ENCODE data around the gene CTNNB1.

Gene CTNNB1

GRCh38 chr3:41162541-41162940 is 36.8 kb upstream of the CTNNB1 start:
- Histone ChIP-seq H3K9ac (ENCODE audit: low read length) (no peak overlapping the region), H4K8ac (ENCODE audit: low read length) (no peak overlapping the region), H2AFZ (ENCODE audit: low read depth, low read length) (no peak overlapping the region), H2AK5ac (ENCODE audit: low read length, severe bottlenecking) (no peak overlapping the region), H3K23ac (ENCODE audit: low read length in 2 of 2) (no peak overlapping the region), H3K4me1 (ENCODE audit: control insufficient read depth, insufficient read depth, low read depth, low read length) (peaks cover 8% of the 10 kb centered on the region), H3K18ac (ENCODE audit: low read depth in 1 of 2, low read length in 2 of 2) (no peak overlapping the region), H3K4me2 (ENCODE audit: low read length, poor library complexity, severe bottlenecking) (no peak overlapping the region), H3K79me1 (replicated peaks; ENCODE audit: low read length, poor library complexity, severe bottlenecking) (no peaks in the 10 kb centered on the region), H4K91ac (ENCODE audit: low read length) (no peak overlapping the region), H2BK5ac (ENCODE audit: low read depth, low read length, poor library complexity, severe bottlenecking) (no peak overlapping the region), H3K36me3 (ENCODE audit: control insufficient read depth in 1 of 2, insufficient read depth in 2 of 2, low read depth in 1 of 2, low read length in 2 of 2) (no peaks in the 10 kb centered on the region), H3K9me3 (ENCODE audit: control insufficient read depth, low read length) (no peaks in the 10 kb centered on the region), H3K14ac (ENCODE audit: low read length in 2 of 2) (no peak overlapping the region), H3K27ac (ENCODE audit: low read length, poor library complexity, severe bottlenecking) (no peak overlapping the region), H2BK120ac (ENCODE audit: low read depth, low read length) (no peak overlapping the region), H2BK12ac (ENCODE audit: low read length in 2 of 2) (no peak overlapping the region), H3K27me3 (ENCODE audit: control insufficient read depth in 1 of 2, insufficient read depth in 1 of 2, low read length in 2 of 2) (peaks cover 0 to 11% of the 10 kb centered on the region in 2 experiments), H3K4me3 (ENCODE audit: insufficient read depth in 1 of 2, low read depth in 1 of 2, low read length in 2 of 2) (no peak overlapping the region), H3K4ac (ENCODE audit: low read depth in 1 of 2, low read length in 2 of 2) (no peak overlapping the region), H2BK15ac (ENCODE audit: low read depth, poor library complexity, severe bottlenecking) (no peak overlapping the region)
- DNase-seq: no peak
- WGBS: 96% methylated on average over 3 of the region's 3 CpGs

- no peak for DNase-seq
Observed at GRCh38 chr3:41163006-41163405, 36.3 kb upstream of the CTNNB1 start.

DNA sequence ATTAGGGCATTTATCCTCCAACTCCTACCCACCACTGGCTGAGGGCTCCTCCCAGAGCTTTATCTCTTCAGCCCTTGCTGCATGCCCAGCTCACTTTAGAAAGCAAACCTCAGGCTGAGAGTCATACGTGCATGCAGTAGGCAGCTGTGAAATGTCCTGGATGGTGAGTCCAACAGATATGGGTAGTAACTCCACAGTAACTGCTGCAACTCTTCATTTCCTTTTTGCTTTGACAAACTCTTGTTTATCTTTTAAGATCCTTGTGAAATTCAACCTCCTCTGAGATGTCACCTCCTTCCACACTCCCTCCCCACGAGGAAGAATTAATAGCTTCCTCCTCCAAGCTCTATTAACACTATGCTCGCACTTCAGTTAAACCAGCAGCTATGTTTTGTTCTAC is 35.9 kb upstream of the CTNNB1 start:
- no peaks in the 10 kb centered on the region for H3K36me3 ChIP-seq (ENCODE audit: control insufficient read depth in 1 of 2, insufficient read depth in 2 of 2, low read depth in 1 of 2, low read length in 2 of 2)
- no peak overlapping the region for H2BK12ac ChIP-seq (ENCODE audit: low read length in 2 of 2)
- H4K91ac ChIP-seq (ENCODE audit: low read length): peak overlapping the region; percentile 5
- H3K23ac ChIP-seq (ENCODE audit: low read length in 2 of 2): no peak overlapping the region
- no peaks in the 10 kb centered on the region for H3K79me1 ChIP-seq (replicated peaks; ENCODE audit: low read length, poor library complexity, severe bottlenecking)
- H3K18ac ChIP-seq (ENCODE audit: low read depth in 1 of 2, low read length in 2 of 2): no peak overlapping the region
- no peak overlapping the region for H3K27ac ChIP-seq (ENCODE audit: low read length, poor library complexity, severe bottlenecking)
- peak; percentile 89 for DNase-seq
- H2AFZ ChIP-seq (ENCODE audit: low read depth, low read length): no peak overlapping the region
- no peaks in the 10 kb centered on the region for H3K9me3 ChIP-seq (ENCODE audit: control insufficient read depth, low read length)
- H2BK120ac ChIP-seq (ENCODE audit: low read depth, low read length): no peak overlapping the region
- H2BK5ac ChIP-seq (ENCODE audit: low read depth, low read length, poor library complexity, severe bottlenecking): no peak overlapping the region
- no peak overlapping the region for H2AK5ac ChIP-seq (ENCODE audit: low read length, severe bottlenecking)
- no peak overlapping the region for H3K9ac ChIP-seq (ENCODE audit: low read length)
- no peak overlapping the region for H4K8ac ChIP-seq (ENCODE audit: low read length)
- no peak overlapping the region for H3K4me2 ChIP-seq (ENCODE audit: low read length, poor library complexity, severe bottlenecking)
- H3K4me3 ChIP-seq (ENCODE audit: insufficient read depth in 1 of 2, low read depth in 1 of 2, low read length in 2 of 2): no peak overlapping the region
- peaks cover 6% of the 10 kb centered on the region for H3K4me1 ChIP-seq (ENCODE audit: control insufficient read depth, insufficient read depth, low read depth, low read length)
- H2BK15ac ChIP-seq (ENCODE audit: low read depth, poor library complexity, severe bottlenecking): no peak overlapping the region
- 3% methylated on average over 3 of the region's 3 CpGs for WGBS
- H3K14ac ChIP-seq (ENCODE audit: low read length in 2 of 2): no peak overlapping the region
- no peak overlapping the region for H3K4ac ChIP-seq (ENCODE audit: low read depth in 1 of 2, low read length in 2 of 2)
- peaks cover 0 to 14% of the 10 kb centered on the region in 2 experiments for H3K27me3 ChIP-seq (ENCODE audit: control insufficient read depth in 1 of 2, insufficient read depth in 1 of 2, low read length in 2 of 2)

More at GRCh38 chr3:41163006-41163405, 36.3 kb upstream of the CTNNB1 start:
- Histone ChIP-seq H2BK5ac (ENCODE audit: low read depth, low read length, poor library complexity, severe bottlenecking) (no peak overlapping the region), H3K4me3 (ENCODE audit: insufficient read depth in 1 of 2, low read depth in 1 of 2, low read length in 2 of 2) (no peak overlapping the region), H3K79me1 (replicated peaks; ENCODE audit: low read length, poor library complexity, severe bottlenecking) (no peaks in the 10 kb centered on the region), H2BK15ac (ENCODE audit: low read depth, poor library complexity, severe bottlenecking) (no peak overlapping the region), H3K14ac (ENCODE audit: low read length in 2 of 2) (no peak overlapping the region), H3K27ac (ENCODE audit: low read length, poor library complexity, severe bottlenecking) (no peak overlapping the region), H2AK5ac (ENCODE audit: low read length, severe bottlenecking) (no peak overlapping the region), H4K91ac (ENCODE audit: low read length) (peak overlapping the region; percentile 35), H2AFZ (ENCODE audit: low read depth, low read length) (no peak overlapping the region), H3K9me3 (ENCODE audit: control insufficient read depth, low read length) (no peaks in the 10 kb centered on the region), H2BK12ac (ENCODE audit: low read length in 2 of 2) (peak overlapping the region; percentile 76 to 84), H3K4me1 (ENCODE audit: control insufficient read depth, insufficient read depth, low read depth, low read length) (peaks cover 8% of the 10 kb centered on the region), H3K4ac (ENCODE audit: low read depth in 1 of 2, low read length in 2 of 2) (peak overlapping the region in 1 of 2 experiments; percentile 24), H3K36me3 (ENCODE audit: control insufficient read depth in 1 of 2, insufficient read depth in 2 of 2, low read depth in 1 of 2, low read length in 2 of 2) (no peaks in the 10 kb centered on the region), H3K4me2 (ENCODE audit: low read length, poor library complexity, severe bottlenecking) (no peak overlapping the region), H2BK120ac (ENCODE audit: low read depth, low read length) (peak overlapping the region; percentile 78), H4K8ac (ENCODE audit: low read length) (no peak overlapping the region), H3K18ac (ENCODE audit: low read depth in 1 of 2, low read length in 2 of 2) (peak overlapping the region; percentile 4 to 76), H3K9ac (ENCODE audit: low read length) (no peak overlapping the region), H3K23ac (ENCODE audit: low read length in 2 of 2) (no peak overlapping the region), H3K27me3 (ENCODE audit: control insufficient read depth in 1 of 2, insufficient read depth in 1 of 2, low read length in 2 of 2) (peaks cover 0 to 14% of the 10 kb centered on the region in 2 experiments)
- 7% methylated on average over 1 of the region's 1 CpG for WGBS

- no peak overlapping the region for H4K91ac ChIP-seq (ENCODE audit: low read length)
- H3K4me1 ChIP-seq (ENCODE audit: control insufficient read depth, insufficient read depth, low read depth, low read length): peaks cover 1% of the 10 kb centered on the region
- 54% methylated on average over 2 of the region's 2 CpGs for WGBS
- DNase-seq: peak; percentile 29
- no peak overlapping the region for H4K8ac ChIP-seq (ENCODE audit: low read length)
- peak overlapping the region in 1 of 2 experiments; percentile 19 for H3K18ac ChIP-seq (ENCODE audit: low read depth in 1 of 2, low read length in 2 of 2)
- no peak overlapping the region for H3K27ac ChIP-seq (ENCODE audit: low read length, poor library complexity, severe bottlenecking)
- no peak overlapping the region for H2BK120ac ChIP-seq (ENCODE audit: low read depth, low read length)
- no peak overlapping the region for H3K14ac ChIP-seq (ENCODE audit: low read length in 2 of 2)
- H3K4me2 ChIP-seq (ENCODE audit: low read length, poor library complexity, severe bottlenecking): no peak overlapping the region
- H3K36me3 ChIP-seq (ENCODE audit: control insufficient read depth in 1 of 2, insufficient read depth in 2 of 2, low read depth in 1 of 2, low read length in 2 of 2): no peaks in the 10 kb centered on the region
- H3K27me3 ChIP-seq (ENCODE audit: control insufficient read depth in 1 of 2, insufficient read depth in 1 of 2, low read length in 2 of 2): peaks cover 0 to 18% of the 10 kb centered on the region in 2 experiments
- no peak overlapping the region for H2BK15ac ChIP-seq (ENCODE audit: low read depth, poor library complexity, severe bottlenecking)
- no peak overlapping the region for H3K4ac ChIP-seq (ENCODE audit: low read depth in 1 of 2, low read length in 2 of 2)
- no peak overlapping the region for H2AFZ ChIP-seq (ENCODE audit: low read depth, low read length)
- H3K23ac ChIP-seq (ENCODE audit: low read length in 2 of 2): no peak overlapping the region
- H2BK5ac ChIP-seq (ENCODE audit: low read depth, low read length, poor library complexity, severe bottlenecking): no peak overlapping the region
- no peak overlapping the region for H2BK12ac ChIP-seq (ENCODE audit: low read length in 2 of 2)
- no peaks in the 10 kb centered on the region for H3K79me1 ChIP-seq (replicated peaks; ENCODE audit: low read length, poor library complexity, severe bottlenecking)
- no peak overlapping the region for H3K4me3 ChIP-seq (ENCODE audit: insufficient read depth in 1 of 2, low read depth in 1 of 2, low read length in 2 of 2)
- no peak overlapping the region for H3K9ac ChIP-seq (ENCODE audit: low read length)
- H2AK5ac ChIP-seq (ENCODE audit: low read length, severe bottlenecking): no peak overlapping the region
- H3K9me3 ChIP-seq (ENCODE audit: control insufficient read depth, low read length): no peaks in the 10 kb centered on the region
Observed at GRCh38 chr3:41164777-41165176, 34.5 kb upstream of the CTNNB1 start.

Data from mesenchymal stem cell (in vitro differentiated cells and primary cell).